Measurements from ENCODE around the gene MAP7D1.

- TF ChIP-seq SUZ12 (IDR thresholded peaks at IDR 0.05; ENCODE audit: extremely low read depth, insufficient read depth, insufficient read length) (no peak), YY1 (IDR thresholded peaks at IDR 0.05; ENCODE audit: insufficient read depth, insufficient read length) (no peak)
Measured at GRCh38 chr1:36211841-36212240, 55.9 kb downstream of the MAP7D1 start.
